Measurements from ENCODE around the gene LYPD8.

LYPD8 gene

DNA sequence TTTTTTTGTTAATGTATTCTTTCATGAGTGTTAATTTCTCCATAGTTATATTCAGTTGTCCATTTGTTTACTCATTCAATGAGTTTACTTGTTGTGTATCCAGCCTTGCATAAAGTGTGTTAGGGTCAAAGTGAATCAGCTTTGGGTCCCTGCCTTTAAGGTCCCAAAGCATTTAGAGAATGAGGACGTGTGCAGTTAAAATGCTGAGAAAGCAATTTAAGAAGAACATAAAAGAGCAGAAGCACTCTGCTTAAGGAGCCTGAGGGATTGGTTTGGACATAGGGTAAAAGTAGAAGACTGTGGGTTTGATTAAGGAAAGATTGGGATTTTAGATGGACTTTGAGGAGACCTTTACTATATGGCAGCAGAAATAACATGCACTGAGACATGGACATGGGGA is 56.5 kb downstream of the LYPD8 start:
- DNase-seq (ENCODE audit: low read depth): no peak

- no peak for DNase-seq (ENCODE audit: low read depth)
These were observed 57.7 kb downstream of the LYPD8 start for GRCh38 chr1:248697907-248698306.

DNA sequence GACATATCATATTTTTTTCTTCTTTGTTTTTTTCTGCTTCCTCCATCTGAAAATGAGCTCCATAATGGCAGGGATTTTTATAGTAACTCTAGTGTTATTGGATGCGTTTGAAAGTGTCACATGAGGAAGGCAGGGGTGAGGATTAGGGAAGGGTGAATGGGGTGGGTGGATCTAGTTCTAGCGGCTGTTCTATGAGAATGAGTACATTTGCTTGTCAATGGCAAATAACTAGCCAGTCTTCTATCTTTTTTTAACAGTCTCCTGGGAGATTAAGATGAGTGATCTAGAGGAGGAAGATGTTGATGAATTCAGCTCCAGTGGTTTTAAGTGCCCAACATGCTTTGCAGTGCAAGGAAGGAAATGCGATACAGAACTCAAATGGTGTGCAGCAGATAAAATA is 58.8 kb downstream of the LYPD8 start:
- no peak for DNase-seq (ENCODE audit: low read depth)

- DNase-seq (ENCODE audit: low read depth): no peak
These were observed 59.3 kb downstream of the LYPD8 start for GRCh38 chr1:248696261-248696660.

DNA sequence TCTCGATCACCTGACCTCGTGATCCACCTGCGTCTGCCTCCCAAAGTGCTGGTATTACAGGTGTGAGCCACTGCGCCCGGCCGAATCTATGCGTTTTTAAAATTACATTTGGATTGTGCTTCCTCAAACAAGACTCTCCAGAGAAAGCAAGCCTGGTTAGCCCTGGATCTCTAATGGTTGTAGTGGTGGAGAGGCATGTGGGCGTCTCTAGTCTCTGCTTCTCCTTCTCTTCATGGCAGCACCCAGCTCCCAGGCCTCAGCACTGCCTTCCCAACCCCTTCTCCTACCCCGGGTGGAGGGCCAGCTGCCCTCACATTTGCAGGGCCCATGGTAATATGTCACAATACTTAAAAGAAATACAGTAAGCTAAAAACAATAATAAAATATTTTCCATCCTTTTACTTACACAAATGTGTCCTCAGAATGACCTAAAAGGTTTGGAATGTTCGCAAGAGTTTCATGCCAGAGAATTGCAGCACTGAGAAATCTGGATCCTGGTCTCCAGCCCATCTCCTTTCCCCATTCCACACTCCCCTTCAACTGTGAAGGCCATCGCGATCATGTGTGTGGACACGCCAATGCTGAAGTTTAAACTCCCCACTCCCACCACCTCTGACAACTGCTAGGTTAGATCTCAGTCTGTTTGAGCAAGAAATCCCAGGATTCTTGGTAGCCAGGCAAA is 60.0 kb downstream of the LYPD8 start:
- DNase-seq (ENCODE audit: low read depth): peak; percentile 21

DNA sequence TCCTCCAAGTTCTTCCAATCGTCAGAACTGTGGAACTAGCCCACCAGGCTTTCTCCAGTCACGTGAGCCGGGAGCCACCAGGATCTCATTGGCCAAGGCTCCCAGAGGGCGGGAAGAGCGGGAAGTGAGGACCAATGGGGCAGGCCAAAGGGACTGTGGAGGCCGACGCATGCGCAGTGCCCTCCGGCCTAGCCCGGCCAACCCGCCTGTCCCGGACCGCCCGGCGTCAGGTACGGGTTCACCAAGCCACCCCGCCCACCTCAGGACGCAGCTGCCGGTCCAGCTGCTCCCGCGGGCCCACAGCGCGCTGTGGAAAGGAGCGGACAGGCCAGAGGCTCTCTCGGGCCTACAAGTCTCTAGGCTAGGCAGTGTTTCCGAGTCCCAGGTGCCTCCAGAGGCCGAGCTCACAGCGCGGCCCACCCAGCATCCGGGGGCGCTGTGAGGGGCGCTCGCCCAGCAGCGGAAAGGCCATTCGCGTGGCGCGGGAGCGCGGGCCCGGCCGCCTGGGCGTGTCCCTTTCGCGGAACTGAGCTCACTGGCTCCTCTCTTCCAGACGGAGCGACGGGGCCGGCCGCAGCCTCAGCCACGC is 63.9 kb downstream of the LYPD8 start:
- no peak for DNase-seq (ENCODE audit: low read depth)

All from iris pigment epithelial cell (primary cell).